Measurements from ENCODE around the gene HOOK2. TPM values are rescaled to one million over a fixed set of nuclear protein-coding genes. Genes with fewer than 3 reads are reported as not detected.
A peak's percentile ranks its signal among the peaks of the same experiment; 100 is the strongest.

Gene HOOK2
- total RNA-seq, 4 donors from 2014 or later: 26.9 to 71.3 (median 56.3) TPM

DNA sequence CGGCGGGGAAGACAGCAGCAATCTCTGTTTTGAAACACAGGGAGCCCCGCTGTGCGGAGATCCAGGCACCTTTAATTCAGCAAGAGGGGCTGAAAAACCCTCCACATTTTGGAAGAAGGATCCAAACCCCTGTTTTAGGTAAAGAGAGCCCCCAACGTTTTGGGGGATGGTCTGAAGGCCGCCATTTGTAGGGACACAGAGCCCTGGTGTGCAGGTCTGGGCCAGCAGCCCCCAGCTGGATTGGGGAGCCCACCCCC, 3.5 kb upstream of the HOOK2 start:
- ATAC-seq (ENCODE audit: low FRiP score): no peak
- no peak for DNase-seq (ENCODE audit: low spot score)
- TF ChIP-seq, protein P1, sequence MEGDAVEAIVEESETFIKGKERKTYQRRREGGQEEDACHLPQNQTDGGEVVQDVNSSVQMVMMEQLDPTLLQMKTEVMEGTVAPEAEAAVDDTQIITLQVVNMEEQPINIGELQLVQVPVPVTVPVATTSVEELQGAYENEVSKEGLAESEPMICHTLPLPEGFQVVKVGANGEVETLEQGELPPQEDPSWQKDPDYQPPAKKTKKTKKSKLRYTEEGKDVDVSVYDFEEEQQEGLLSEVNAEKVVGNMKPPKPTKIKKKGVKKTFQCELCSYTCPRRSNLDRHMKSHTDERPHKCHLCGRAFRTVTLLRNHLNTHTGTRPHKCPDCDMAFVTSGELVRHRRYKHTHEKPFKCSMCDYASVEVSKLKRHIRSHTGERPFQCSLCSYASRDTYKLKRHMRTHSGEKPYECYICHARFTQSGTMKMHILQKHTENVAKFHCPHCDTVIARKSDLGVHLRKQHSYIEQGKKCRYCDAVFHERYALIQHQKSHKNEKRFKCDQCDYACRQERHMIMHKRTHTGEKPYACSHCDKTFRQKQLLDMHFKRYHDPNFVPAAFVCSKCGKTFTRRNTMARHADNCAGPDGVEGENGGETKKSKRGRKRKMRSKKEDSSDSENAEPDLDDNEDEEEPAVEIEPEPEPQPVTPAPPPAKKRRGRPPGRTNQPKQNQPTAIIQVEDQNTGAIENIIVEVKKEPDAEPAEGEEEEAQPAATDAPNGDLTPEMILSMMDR (IDR thresholded peaks at IDR 0.05): no peak

DNA sequence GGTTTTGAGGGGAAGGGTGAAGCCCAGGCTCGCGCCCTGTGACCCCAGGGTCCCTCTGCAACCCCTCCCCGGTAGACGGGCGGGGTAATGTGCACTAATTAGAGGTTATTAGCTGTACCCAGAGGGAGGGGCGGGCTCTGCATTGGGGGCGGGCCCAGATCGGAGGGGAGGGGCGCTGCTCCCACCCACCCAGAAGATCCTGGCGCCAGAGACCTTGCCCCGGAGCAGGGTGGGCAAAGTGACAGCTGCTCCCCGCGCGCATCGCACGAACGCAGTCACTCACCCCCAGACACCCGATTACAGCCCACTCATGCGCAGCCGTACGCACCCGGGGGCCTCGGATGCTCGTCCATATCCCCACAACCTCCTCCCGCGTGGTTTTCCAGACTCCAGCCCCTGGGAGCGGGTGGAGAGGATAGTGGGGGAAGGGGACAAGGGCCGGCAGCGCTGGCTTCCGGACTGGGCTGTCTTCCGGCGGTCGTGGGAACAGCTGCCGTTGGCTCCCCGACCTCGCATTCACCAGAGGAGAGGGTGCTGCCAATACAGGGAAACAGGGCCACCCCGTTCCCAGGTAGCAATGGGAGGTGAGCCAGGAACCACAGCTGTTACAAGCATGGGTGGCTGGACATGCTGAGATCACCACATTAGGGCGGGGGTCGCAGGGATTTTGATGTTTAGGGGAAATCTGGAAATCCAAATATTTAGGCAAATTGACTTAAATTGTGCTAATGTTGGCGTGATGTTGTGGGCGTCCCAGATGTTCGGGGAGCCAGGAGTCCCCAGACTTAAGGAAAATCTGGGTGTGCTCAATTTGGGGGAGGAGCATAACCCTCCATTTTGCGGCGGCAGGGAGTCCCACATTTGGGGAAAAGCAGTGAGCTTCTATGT, 2.9 kb upstream of the HOOK2 start:
- DNase-seq (ENCODE audit: low spot score) (no peak), ATAC-seq (ENCODE audit: low FRiP score) (peak; percentile 21)
- TF ChIP-seq, protein P1 (IDR thresholded peaks at IDR 0.05): no peak

DNA sequence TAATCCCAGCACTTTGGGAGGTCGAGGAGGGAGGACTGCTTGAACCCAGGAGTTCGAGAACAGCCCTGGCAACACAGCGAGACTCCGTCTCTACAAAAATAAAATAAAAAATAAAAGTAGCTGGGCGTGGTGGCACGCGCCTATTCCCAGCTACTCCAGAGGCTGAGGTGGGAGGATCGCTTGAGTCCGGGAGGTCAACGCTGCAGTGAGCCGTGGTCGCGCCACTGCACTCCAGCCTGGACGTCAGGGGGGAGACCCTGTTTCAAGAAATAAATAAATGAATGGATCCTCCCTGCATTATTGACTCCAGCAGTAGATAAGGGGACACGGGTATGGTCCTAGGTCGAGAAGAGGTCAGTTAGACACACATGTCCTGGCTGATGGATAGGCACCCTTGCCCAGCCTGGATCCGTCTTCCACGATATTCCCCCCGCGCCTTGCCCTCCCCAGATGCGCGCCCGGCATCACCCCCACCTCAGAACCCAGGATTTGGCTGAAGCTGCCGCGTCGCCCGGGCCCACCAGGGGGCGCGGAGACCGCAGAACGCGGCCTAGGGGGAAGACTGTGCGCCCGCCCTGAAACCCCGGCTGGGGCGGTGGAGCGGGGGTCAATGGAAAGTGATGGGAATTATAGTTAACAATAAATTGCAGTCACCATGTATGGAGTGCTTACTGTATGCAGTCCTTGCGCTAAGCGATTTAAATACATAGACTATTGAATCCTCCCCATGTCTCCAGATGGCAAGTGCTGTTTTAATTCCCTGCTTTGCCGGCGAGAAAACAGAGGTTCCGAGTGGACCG, 2.1 kb upstream of the HOOK2 start:
- ATAC-seq (ENCODE audit: low FRiP score) (peak; percentile 53), DNase-seq (ENCODE audit: low spot score) (no peak)
- TF ChIP-seq, protein P1 (IDR thresholded peaks at IDR 0.05): peak in 2 of 3 donors; percentile 87 to 96

DNA sequence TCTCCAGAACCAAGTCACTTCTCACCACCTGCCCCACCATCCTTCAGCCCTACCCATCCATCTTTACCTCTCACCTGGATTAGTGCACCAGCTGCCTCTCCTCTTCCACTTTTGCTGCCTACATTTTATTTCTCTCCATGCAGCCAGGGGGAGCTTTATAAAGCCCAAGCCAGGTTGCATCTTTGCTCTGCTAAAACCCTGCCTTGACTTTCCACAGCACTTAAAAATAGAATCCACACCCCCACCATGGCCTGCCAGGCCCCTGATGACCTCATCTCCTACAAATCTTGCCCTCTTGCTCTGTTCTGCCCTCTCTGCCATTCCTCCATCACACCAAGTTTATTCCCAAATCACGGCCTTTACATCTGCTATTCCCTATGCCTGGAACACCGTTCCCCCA, 1.8 kb downstream of the HOOK2 start:
- TF ChIP-seq, protein P1 (IDR thresholded peaks at IDR 0.05): no peak
- DNase-seq (ENCODE audit: low spot score): no peak
- no peak for ATAC-seq (ENCODE audit: low FRiP score)

DNA sequence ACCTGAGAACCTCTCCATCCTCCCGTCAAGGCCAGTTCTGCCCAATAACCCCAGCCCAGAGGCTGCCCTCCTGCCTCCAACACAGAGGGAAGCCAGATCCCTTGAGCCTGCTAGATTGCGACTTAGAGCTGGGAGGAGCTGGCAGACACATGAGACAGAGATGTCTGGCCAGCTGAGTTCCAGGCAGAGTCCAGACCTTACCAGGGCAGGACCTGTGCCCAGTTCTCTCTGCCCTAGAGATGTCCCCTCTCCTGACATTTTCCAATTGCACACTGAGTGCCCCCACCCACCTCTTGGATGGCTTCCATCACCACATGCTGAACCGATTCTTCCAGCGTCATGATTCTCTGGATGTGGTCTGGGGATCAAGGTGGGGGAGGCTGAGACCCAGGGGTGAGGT, 3.0 kb downstream of the HOOK2 start:
- no peak for DNase-seq (ENCODE audit: low spot score)

DNA sequence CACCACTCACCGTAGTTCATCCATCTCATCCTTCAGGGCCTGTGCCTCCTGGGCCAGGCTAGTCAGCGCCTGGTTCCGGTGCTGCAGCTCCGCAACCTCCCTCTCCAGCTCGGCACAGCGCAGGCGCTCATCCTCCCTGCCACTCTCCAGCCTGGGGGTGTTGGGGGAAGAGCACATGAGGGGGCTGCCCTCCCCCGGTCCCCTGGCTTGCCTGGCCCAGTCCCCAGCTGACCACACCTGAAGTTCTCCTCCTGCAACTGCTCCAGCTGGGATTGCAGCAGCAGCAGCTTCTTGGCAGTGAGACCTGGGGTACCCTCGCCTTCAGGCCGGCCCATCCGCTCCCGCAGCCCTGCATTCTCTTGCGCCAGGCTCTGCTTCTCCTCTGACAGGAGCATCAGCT, 4.4 kb downstream of the HOOK2 start:
- DNase-seq (ENCODE audit: low spot score) (no peak), ATAC-seq (ENCODE audit: low FRiP score) (no peak)
- TF ChIP-seq, protein P1 (IDR thresholded peaks at IDR 0.05): no peak

More for the DNA sequence above, 3.0 kb downstream of the HOOK2 start:
- ATAC-seq (ENCODE audit: low FRiP score): no peak
- TF ChIP-seq, protein P1 (IDR thresholded peaks at IDR 0.05): no peak
